H9 (cell line): Measurements from ENCODE around the gene SNX33. TPM values are rescaled to one million over a fixed set of nuclear protein-coding genes. Genes with fewer than 3 reads are reported as not detected.

Source experiments
- DNase-seq: peaks from one replicate; pipeline ENCODE4 v3.0.0-alpha.2; 2017
- H2AFZ ChIP-seq: one replicate; pipeline ENCODE4 v1.6.1; 2013; ENCODE audit warnings: mild to moderate bottlenecking, low read length, control low read depth, moderate library complexity
- H2AK5ac ChIP-seq: 2 replicates; pipeline ENCODE4 v1.6.1; 2013; ENCODE audit warnings: low read length, control low read depth, mixed read lengths; ENCODE audit not compliant: insufficient read length
- H2BK120ac ChIP-seq: one replicate; pipeline ENCODE4 v1.6.1; 2013; ENCODE audit warnings: low read depth, mild to moderate bottlenecking, low read length, control low read depth, inconsistent platforms; ENCODE audit not compliant: poor library complexity, severe bottlenecking
- H2BK12ac ChIP-seq: 2 replicates; pipeline ENCODE4 v1.6.1; 2013; ENCODE audit warnings: low read length, control low read depth, mixed read lengths, low read depth; ENCODE audit not compliant: insufficient read length
- H2BK15ac ChIP-seq: 2 replicates; pipeline ENCODE4 v1.6.1; 2013; ENCODE audit warnings: low read depth, low read length, control low read depth
- H2BK20ac ChIP-seq: one replicate; pipeline ENCODE4 v1.6.1; 2013; ENCODE audit warnings: low read depth, mild to moderate bottlenecking, low read length, control low read depth, inconsistent platforms; ENCODE audit not compliant: poor library complexity, severe bottlenecking
- H2BK5ac ChIP-seq: 2 replicates; pipeline ENCODE4 v1.6.1; 2013; ENCODE audit warnings: low read length, control low read depth, mixed read lengths; ENCODE audit not compliant: insufficient read length
- H3K14ac ChIP-seq: 2 replicates; pipeline ENCODE4 v1.6.1; 2013; ENCODE audit warnings: low read length, control low read depth; ENCODE audit not compliant: insufficient read depth
- H3K18ac ChIP-seq: 2 replicates; pipeline ENCODE4 v1.6.1; 2013; ENCODE audit warnings: low read depth, mild to moderate bottlenecking, mixed read lengths, low read length, control low read depth; ENCODE audit not compliant: insufficient read length
- H3K23ac ChIP-seq: 2 replicates; pipeline ENCODE4 v1.6.1; 2013; ENCODE audit warnings: low read length, control low read depth, mixed read lengths, low read depth; ENCODE audit not compliant: insufficient read length
- H3K23me2 ChIP-seq: 2 replicates; pipeline ENCODE4 v1.6.1; 2013; ENCODE audit warnings: low read depth, mild to moderate bottlenecking, mixed read lengths, low read length, control low read depth; ENCODE audit not compliant: insufficient read length, poor library complexity, severe bottlenecking
- H3K27ac ChIP-seq: 2 replicates; pipeline ENCODE4 v1.5.1; 2013; ENCODE audit warnings: low read length, control low read depth, mixed read lengths, low read depth; ENCODE audit not compliant: insufficient read length
- H3K27me3 ChIP-seq: 2 replicates; pipeline ENCODE4 v1.6.1; 2013; ENCODE audit warnings: low read length, control low read depth, inconsistent platforms; ENCODE audit not compliant: insufficient read depth
- H3K4ac ChIP-seq: 2 replicates; pipeline ENCODE4 v1.6.1; 2013; ENCODE audit warnings: low read depth, mild to moderate bottlenecking, control low read depth, inconsistent platforms, low read length, moderate library complexity
- H3K4me1 ChIP-seq: 2 replicates; pipeline ENCODE4 v1.6.1; 2013; ENCODE audit warnings: low read length, control low read depth, inconsistent platforms; ENCODE audit not compliant: insufficient read depth
- H3K4me2 ChIP-seq: 2 replicates; pipeline ENCODE4 v1.6.1; 2013; ENCODE audit warnings: low read length, control low read depth, mixed read lengths; ENCODE audit not compliant: insufficient read length, insufficient read depth
- H3K56ac ChIP-seq: 2 replicates; pipeline ENCODE4 v1.6.1; 2013; ENCODE audit warnings: low read depth, mild to moderate bottlenecking, mixed read lengths, low read length, control low read depth; ENCODE audit not compliant: insufficient read length
- H3K79me1 ChIP-seq: 2 replicates; pipeline ENCODE4 v1.6.1; 2013; ENCODE audit warnings: low read depth, mild to moderate bottlenecking, moderate library complexity, low read length, control low read depth, inconsistent platforms; ENCODE audit not compliant: insufficient read depth, poor library complexity, severe bottlenecking
- H3K79me2 ChIP-seq: 2 replicates; pipeline ENCODE4 v1.6.1; 2013; ENCODE audit warnings: low read length, control low read depth, inconsistent platforms; ENCODE audit not compliant: insufficient read depth
- H3K9ac ChIP-seq: 2 replicates; pipeline ENCODE4 v1.6.1; 2013; ENCODE audit warnings: low read length, control low read depth, mixed read lengths; ENCODE audit not compliant: insufficient read length; ENCODE audit errors: extremely low read depth
- H3K9me3 ChIP-seq: one replicate; pipeline ENCODE4 v1.6.1; 2013; ENCODE audit warnings: low read depth, low read length, inconsistent platforms; ENCODE audit not compliant: control insufficient read depth
- H3T11ph ChIP-seq: one replicate; pipeline ENCODE4 v1.6.1; 2013; ENCODE audit warnings: mild to moderate bottlenecking, low read length, control low read depth, inconsistent platforms
- H4K20me1 ChIP-seq: one replicate; pipeline ENCODE4 v1.6.1; 2013; ENCODE audit not compliant: control insufficient read depth, insufficient read length, insufficient read depth
- H4K5ac ChIP-seq: 2 replicates; pipeline ENCODE4 v1.6.1; 2013; ENCODE audit warnings: low read depth, mild to moderate bottlenecking, mixed read lengths, low read length, control low read depth; ENCODE audit not compliant: insufficient read length
- H4K8ac ChIP-seq: replicated peaks from 2 replicates; pipeline ENCODE4 v1.6.1; 2013; ENCODE audit warnings: low read length, control low read depth, mixed read lengths, low read depth; ENCODE audit not compliant: insufficient read length
- H4K91ac ChIP-seq: 2 replicates; pipeline ENCODE4 v1.6.1; 2013; ENCODE audit warnings: low read depth, mild to moderate bottlenecking, moderate library complexity, mixed read lengths, low read length, control low read depth; ENCODE audit not compliant: insufficient read length
- H3K27ac Mint-ChIP-seq, 3 experiments: 2 replicates in 2 of 3; 3 replicates in 1 of 3; pipeline ENCODE4 v1.8.0; 2020 to 2021; ENCODE audit warnings: mixed read lengths in 3 of 3, mild to moderate bottlenecking in 1 of 3, moderate library complexity in 1 of 3
- H3K27me3 Mint-ChIP-seq: 2 replicates; pipeline ENCODE4 v1.8.0; 2021; ENCODE audit warnings: low read depth, mild to moderate bottlenecking, moderate library complexity, mixed read lengths
- H3K36me3 Mint-ChIP-seq, 3 experiments: 2 replicates in 2 of 3; 3 replicates in 1 of 3; pipeline ENCODE4 v1.8.0; 2020 to 2021; ENCODE audit warnings: low read depth in 3 of 3, mixed read lengths in 3 of 3; ENCODE audit not compliant: insufficient read depth in 1 of 3
- H3K4me1 Mint-ChIP-seq, 2 experiments: 2 replicates each; pipeline ENCODE4 v1.8.0; 2020; ENCODE audit warnings: mixed read lengths in 2 of 2
- H3K4me3 Mint-ChIP-seq, 2 experiments: 2 replicates in 1 of 2; 3 replicates in 1 of 2; pipeline ENCODE4 v1.8.0; 2020 to 2021; ENCODE audit warnings: mild to moderate bottlenecking in 2 of 2, mixed read lengths in 2 of 2, moderate library complexity in 1 of 2
- H3K9me3 Mint-ChIP-seq, 2 experiments: 2 replicates in 1 of 2; 3 replicates in 1 of 2; pipeline ENCODE4 v1.8.0; 2020; ENCODE audit warnings: mild to moderate bottlenecking in 2 of 2, mixed read lengths in 2 of 2, moderate library complexity in 1 of 2
- CTCF ChIP-seq: fragments of 200-600 bp; sonication (generic); conservative IDR thresholded peaks from 3 replicates; pipeline ENCODE4 v1.8.0; 2021; ENCODE audit warnings: antibody characterized with exemption, mild to moderate bottlenecking
- WGBS: extraction: QIAGEN DNeasy Blood & Tissue Kit; methylation state at CpG from one replicate; pipeline ENCODE4 v1.1.7; 2013; ENCODE audit warnings: missing lambda C conversion rate, low lambda C conversion rate, mixed read lengths; ENCODE audit not compliant: insufficient read length; ENCODE audit errors: extremely low coverage; 5-methylcytosine and 5-hydroxymethylcytosine counted together
- total RNA-seq: library from RNA; stranded (reverse); gene quantifications from 2 replicates; pipeline ENCODE4 v1.2.1, GENCODE V29; 2021

The SNX33 gene
- total RNA-seq, 1 experiment from 2014 or later = 17.7 TPM

- Histone ChIP-seq H3K18ac (no peak overlapping the region), H3K4me2 (no peak overlapping the region)
- no peak for TF ChIP-seq CTCF
Observed at GRCh38 chr15:75651810-75652543, 4.3 kb downstream of the SNX33 start.

More at GRCh38 chr15:75651810-75652543, 4.3 kb downstream of the SNX33 start:
- Histone ChIP-seq H3K14ac (no peak overlapping the region), H3K27ac (no peak overlapping the region), H2BK12ac (no peak overlapping the region), H4K91ac (no peak overlapping the region), H3K4me1 (peaks cover 3% of the 10 kb centered on the region; the same call in 1 of the 2 replicates), H4K8ac (no peak overlapping the region), H3K56ac (no peak overlapping the region), H2BK15ac (no peak overlapping the region), H3K23ac (no peak overlapping the region), H3T11ph (no peak overlapping the region), H4K5ac (no peak overlapping the region), H3K4ac (no peak overlapping the region), H2AFZ (no peak overlapping the region), H3K79me1 (no peaks in the 10 kb centered on the region), H3K9me3 (no peaks in the 10 kb centered on the region), H2BK5ac (no peak overlapping the region), H3K9ac (no peak overlapping the region), H3K27me3 (no peaks in the 10 kb centered on the region; the same call in 1 of the 2 replicates), H2BK20ac (no peak overlapping the region), H3K79me2 (peaks cover 9% of the 10 kb centered on the region; the same call in 1 of the 2 replicates), H3K23me2 (peaks cover 14% of the 10 kb centered on the region), H2AK5ac (no peak overlapping the region), H4K20me1 (no peaks in the 10 kb centered on the region), H2BK120ac (no peak overlapping the region)
- Mint-ChIP-seq H3K9me3 (no peaks in the 10 kb centered on the region), H3K27me3 (peaks cover 1% of the 10 kb centered on the region; the same call in 1 of the 2 replicates), H3K36me3 (peaks cover 18 to 48% (median 38%) of the 10 kb centered on the region in 3 experiments), H3K4me3 (peak overlapping the region; percentile 14 to 97; a peak in 3 of 5 replicates), H3K27ac (peak overlapping the region in 1 of 3 experiments; percentile 72; a peak in 2 of 7 replicates), H3K4me1 (peaks cover 48 to 50% of the 10 kb centered on the region in 2 experiments)
- DNase-seq = no peak
- WGBS = no CpG with 5 or more reads among the region's 2 CpGs
